CD14-positive monocyte (primary cell): ENCODE measurements around the gene DLX4. TPM values are rescaled to one million over a fixed set of nuclear protein-coding genes. Genes with fewer than 3 reads are reported as not detected.
A peak's percentile ranks its signal among the peaks of the same experiment; 100 is the strongest.

Experiments used
- DNase-seq, 3 donors: peaks; one replicate each; pipeline ENCODE4 v3.0.0-alpha.2; 2011 to 2022
- H2AFZ ChIP-seq: 2 replicates; pipeline ENCODE4 v1.6.0; 2012; ENCODE audit warnings: mild to moderate bottlenecking, low read depth, low read length, inconsistent platforms; ENCODE audit not compliant: insufficient read depth, poor library complexity, severe bottlenecking
- H3K27ac ChIP-seq, 2 donors: 1 replicate in 1 of 2; 2 replicates in 1 of 2; pipeline ENCODE4 v1.5.1; 2012 to 2013; ENCODE audit warnings: low read length in 2 of 2, control low read depth in 1 of 2, inconsistent platforms in 1 of 2, low read depth in 1 of 2, mild to moderate bottlenecking in 1 of 2
- H3K27me3 ChIP-seq, 2 donors: one replicate each; pipeline versions ENCODE4 v1.6.0 to v1.6.1; 2011 to 2013; ENCODE audit warnings: low read length in 2 of 2; ENCODE audit not compliant: control insufficient read depth in 2 of 2, insufficient read depth in 2 of 2
- H3K36me3 ChIP-seq, 2 donors: replicated peaks in 1 of 2; 1 replicate in 1 of 2; 2 replicates in 1 of 2; pipeline versions ENCODE4 v1.5.1 to v1.6.1; 2012 to 2013; ENCODE audit warnings: low read length in 2 of 2, control low read depth in 1 of 2, inconsistent platforms in 1 of 2, mild to moderate bottlenecking in 1 of 2; ENCODE audit not compliant: insufficient read depth in 2 of 2, control insufficient read depth in 1 of 2
- H3K4me1 ChIP-seq, 2 donors: 1 replicate in 1 of 2; 2 replicates in 1 of 2; pipeline versions ENCODE4 v1.5.1 to v1.6.1; 2012 to 2013; ENCODE audit warnings: low read length in 2 of 2, control low read depth in 1 of 2, inconsistent platforms in 1 of 2, mild to moderate bottlenecking in 1 of 2, moderate library complexity in 1 of 2; ENCODE audit not compliant: insufficient read depth in 2 of 2, control insufficient read depth in 1 of 2
- H3K4me2 ChIP-seq: replicated peaks from 2 replicates; pipeline ENCODE3; 2012; ENCODE audit warnings: low read length, moderate library complexity, mild to moderate bottlenecking; ENCODE audit not compliant: poor library complexity, severe bottlenecking; ENCODE audit errors: extremely low read depth
- H3K4me3 ChIP-seq, 3 experiments: fragments of 200-600 bp in 1 of 3; sonication (generic) in 1 of 3; replicated peaks in 1 of 3; 1 replicate in 2 of 3; 2 replicates in 1 of 3; pipeline ENCODE4 v1.5.1; 2011 to 2013; ENCODE audit warnings: low read length in 3 of 3, mild to moderate bottlenecking in 3 of 3, control low read depth in 2 of 3, low read depth in 2 of 3, inconsistent platforms in 1 of 3, moderate library complexity in 1 of 3
- H3K79me2 ChIP-seq: 2 replicates; pipeline ENCODE4 v1.6.0; 2012; ENCODE audit warnings: mild to moderate bottlenecking, control low read depth, inconsistent platforms, low read length, moderate library complexity; ENCODE audit not compliant: insufficient read depth
- H3K9ac ChIP-seq: 2 replicates; pipeline ENCODE4 v1.6.0; 2017; ENCODE audit warnings: low read length, mild to moderate bottlenecking; ENCODE audit not compliant: insufficient read depth, poor library complexity, severe bottlenecking
- H3K9me3 ChIP-seq, 2 donors: replicated peaks in 1 of 2; 1 replicate in 1 of 2; 2 replicates in 1 of 2; pipeline versions ENCODE4 v1.5.1 to v1.6.1; 2012 to 2013; ENCODE audit warnings: low read length in 2 of 2, control low read depth in 1 of 2; ENCODE audit not compliant: control insufficient read depth in 1 of 2, insufficient read depth in 1 of 2
- H4K20me1 ChIP-seq: 2 replicates; pipeline ENCODE4 v1.6.0; 2012; ENCODE audit warnings: mild to moderate bottlenecking, low read length, control low read depth, moderate library complexity; ENCODE audit not compliant: insufficient read depth
- H3K27ac Mint-ChIP-seq, 7 donors: one replicate each; pipeline ENCODE4 v1.8.0; 2020; ENCODE audit warnings: mild to moderate bottlenecking in 7 of 7, mixed read lengths in 7 of 7, moderate library complexity in 6 of 7, inconsistent platforms in 2 of 7
- H3K27me3 Mint-ChIP-seq, 3 donors: one replicate each; pipeline ENCODE4 v1.8.0; 2021 to 2022; ENCODE audit warnings: low read depth in 3 of 3, mild to moderate bottlenecking in 3 of 3, mixed read lengths in 3 of 3, moderate library complexity in 3 of 3, inconsistent platforms in 1 of 3
- H3K36me3 Mint-ChIP-seq, 2 donors: one replicate each; pipeline ENCODE4 v1.8.0; 2020; ENCODE audit warnings: mixed read lengths in 2 of 2, inconsistent platforms in 1 of 2, mild to moderate bottlenecking in 1 of 2
- H3K4me1 Mint-ChIP-seq: one replicate; pipeline ENCODE4 v1.8.0; 2020; ENCODE audit warnings: mild to moderate bottlenecking, mixed read lengths
- H3K4me3 Mint-ChIP-seq, 2 donors: one replicate each; pipeline ENCODE4 v1.8.0; 2020; ENCODE audit warnings: mild to moderate bottlenecking in 2 of 2, mixed read lengths in 2 of 2, moderate library complexity in 1 of 2
- H3K9me3 Mint-ChIP-seq, 7 donors: one replicate each; pipeline ENCODE4 v1.8.0; 2020 to 2022; ENCODE audit warnings: mixed read lengths in 7 of 7, mild to moderate bottlenecking in 6 of 7, moderate library complexity in 6 of 7, inconsistent platforms in 2 of 7
- WGBS: methylation state at CpG from one replicate; pipeline ENCODE4 v1.1.5; 2013; ENCODE audit warnings: missing lambda C conversion rate; ENCODE audit not compliant: insufficient coverage; 5-methylcytosine and 5-hydroxymethylcytosine counted together
- intact Hi-C, 2 donors: fragments of 100-400 bp; cut with micrococcal nuclease; formaldehyde crosslinking; loops; one replicate each; pipeline versions ENCODE4 v1.15.0 to v1.15.1; 2023
- polyA plus RNA-seq, 3 donors: library from polyadenylated mRNA; depleted of rRNA in 1 of 3; unstranded in 2 of 3; stranded (reverse) in 1 of 3; fragments of 300-500 nt in 2 of 3; fragments of >200 nt in 1 of 3; fragmentation: Illumina TruSeq in 2 of 3; gene quantifications; 1 replicate in 2 of 3; 2 replicates in 1 of 3; pipeline ENCODE4 v1.2.3, GENCODE V29; 2012 to 2021
- TF ChIP-seq, protein P1 (sequence below): fragments of 200-600 bp; IDR thresholded peaks from one replicate; pipeline ENCODE4 v1.8.0; 2022; ENCODE audit warnings: antibody characterized with exemption, mild to moderate bottlenecking

The DLX4 gene
- polyA plus RNA-seq, 3 donors = 0.20 to 3.5 TPM; not detected in 1

DNA sequence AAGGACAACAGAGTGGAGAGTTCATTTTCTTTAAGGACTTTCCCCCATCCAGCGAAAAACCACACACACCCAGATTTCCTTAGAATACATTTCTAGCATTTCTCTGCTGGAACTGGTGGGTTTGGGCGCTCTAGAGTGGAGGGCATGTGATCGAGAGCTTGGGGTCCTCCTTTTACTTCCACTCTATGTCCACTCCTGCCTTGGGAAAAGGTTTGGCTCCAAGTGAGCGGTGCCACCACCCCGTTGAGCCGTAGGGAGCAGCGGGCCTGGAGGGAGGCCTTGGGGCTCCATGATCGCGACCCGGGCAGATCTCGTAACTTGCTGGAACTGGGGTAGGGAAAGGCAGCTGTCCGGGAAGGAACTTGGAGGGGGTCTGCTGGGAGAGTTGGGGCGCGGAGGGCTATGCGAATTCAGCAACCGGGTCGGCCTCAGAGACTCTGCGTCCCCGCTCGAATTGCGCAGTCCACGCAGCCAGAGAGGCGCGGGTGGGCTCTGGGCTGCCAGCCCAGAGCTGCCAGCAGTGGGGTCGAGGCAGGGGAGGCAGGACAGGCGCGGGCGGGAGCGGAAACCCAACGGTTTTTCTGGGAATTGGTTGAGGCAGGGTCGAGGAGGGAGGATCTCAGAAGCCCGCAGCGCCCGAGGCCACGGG, 2.3 kb downstream of the DLX4 start:
- Histone ChIP-seq H4K20me1 (no peaks in the 10 kb centered on the region), H3K27me3 (peaks cover 58 to 84% of the 10 kb centered on the region in 2 donors), H3K36me3 (no peaks in the 10 kb centered on the region), H3K4me1 (peaks cover 47 to 50% of the 10 kb centered on the region in 2 donors), H3K27ac (no peak overlapping the region), H2AFZ (no peak overlapping the region), H3K9ac (no peak overlapping the region), H3K79me2 (no peaks in the 10 kb centered on the region), H3K4me3 (no peak overlapping the region), H3K4me2 (peak overlapping the region; percentile 7), H3K9me3 (peaks cover 0 to 31% of the 10 kb centered on the region in 2 donors)
- intact Hi-C loops = no loop called here
- 5% methylated on average over 32 of the region's 35 CpGs for WGBS
- no peak for DNase-seq
- no peak overlapping the region for H3K27ac Mint-ChIP-seq
- H3K9me3 Mint-ChIP-seq = peaks cover 0 to 33% (median 10%) of the 10 kb centered on the region in 7 donors
- TF ChIP-seq, protein P1, sequence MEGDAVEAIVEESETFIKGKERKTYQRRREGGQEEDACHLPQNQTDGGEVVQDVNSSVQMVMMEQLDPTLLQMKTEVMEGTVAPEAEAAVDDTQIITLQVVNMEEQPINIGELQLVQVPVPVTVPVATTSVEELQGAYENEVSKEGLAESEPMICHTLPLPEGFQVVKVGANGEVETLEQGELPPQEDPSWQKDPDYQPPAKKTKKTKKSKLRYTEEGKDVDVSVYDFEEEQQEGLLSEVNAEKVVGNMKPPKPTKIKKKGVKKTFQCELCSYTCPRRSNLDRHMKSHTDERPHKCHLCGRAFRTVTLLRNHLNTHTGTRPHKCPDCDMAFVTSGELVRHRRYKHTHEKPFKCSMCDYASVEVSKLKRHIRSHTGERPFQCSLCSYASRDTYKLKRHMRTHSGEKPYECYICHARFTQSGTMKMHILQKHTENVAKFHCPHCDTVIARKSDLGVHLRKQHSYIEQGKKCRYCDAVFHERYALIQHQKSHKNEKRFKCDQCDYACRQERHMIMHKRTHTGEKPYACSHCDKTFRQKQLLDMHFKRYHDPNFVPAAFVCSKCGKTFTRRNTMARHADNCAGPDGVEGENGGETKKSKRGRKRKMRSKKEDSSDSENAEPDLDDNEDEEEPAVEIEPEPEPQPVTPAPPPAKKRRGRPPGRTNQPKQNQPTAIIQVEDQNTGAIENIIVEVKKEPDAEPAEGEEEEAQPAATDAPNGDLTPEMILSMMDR = no peak
- H3K4me3 Mint-ChIP-seq = peak overlapping the region in 1 of 2 donors; percentile 84
- peaks cover 57% of the 10 kb centered on the region for H3K4me1 Mint-ChIP-seq
- H3K36me3 Mint-ChIP-seq = peaks cover 14 to 21% of the 10 kb centered on the region in 2 donors
- peaks cover 75 to 92% (median 77%) of the 10 kb centered on the region in 3 donors for H3K27me3 Mint-ChIP-seq

DNA sequence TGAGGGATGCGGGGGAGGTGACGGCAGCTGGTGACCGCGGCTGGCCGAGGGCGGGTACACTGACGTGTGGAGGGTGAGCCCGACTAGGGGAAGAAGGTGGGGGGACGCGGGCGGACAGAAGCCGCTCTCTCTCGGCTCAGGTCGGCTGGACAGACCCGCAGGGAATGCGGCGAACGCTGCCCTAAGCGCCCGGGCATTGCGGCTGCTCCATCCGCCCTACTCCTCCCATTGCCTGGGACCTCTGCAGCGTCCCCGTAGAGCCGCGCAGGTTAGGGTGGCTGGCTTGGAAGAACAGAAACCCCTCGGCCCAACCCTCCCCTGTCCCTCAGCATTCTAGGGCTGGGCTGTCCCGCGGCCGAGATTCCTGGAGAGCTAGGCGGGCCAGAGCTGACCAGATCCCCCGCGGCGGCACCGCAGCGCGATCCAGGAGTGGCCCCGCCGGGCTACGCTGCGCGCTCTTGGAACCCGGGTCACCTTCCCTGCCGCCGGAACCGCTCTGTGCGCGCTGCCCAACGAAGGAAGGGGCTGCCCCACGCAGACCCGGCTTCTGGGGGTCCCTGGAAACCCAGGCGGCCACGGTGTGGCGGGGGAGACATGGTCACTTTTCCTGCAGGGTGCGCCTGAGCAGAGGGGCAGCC, 3.0 kb downstream of the DLX4 start:
- Histone ChIP-seq H3K9ac (no peak overlapping the region), H2AFZ (no peak overlapping the region), H4K20me1 (no peaks in the 10 kb centered on the region), H3K79me2 (no peaks in the 10 kb centered on the region), H3K36me3 (no peaks in the 10 kb centered on the region), H3K27me3 (peaks cover 58 to 88% of the 10 kb centered on the region in 2 donors), H3K9me3 (peaks cover 0 to 31% of the 10 kb centered on the region in 2 donors), H3K4me3 (no peak overlapping the region), H3K27ac (no peak overlapping the region), H3K4me2 (peak overlapping the region; percentile 7), H3K4me1 (peaks cover 41 to 43% of the 10 kb centered on the region in 2 donors)
- Mint-ChIP-seq H3K27ac (peak overlapping the region in 1 of 7 donors; percentile 63), H3K4me3 (peak overlapping the region in 1 of 2 donors; percentile 84), H3K9me3 (peaks cover 0 to 33% (median 10%) of the 10 kb centered on the region in 7 donors), H3K4me1 (peaks cover 50% of the 10 kb centered on the region), H3K36me3 (peaks cover 14 to 21% of the 10 kb centered on the region in 2 donors), H3K27me3 (peaks cover 77 to 93% (median 83%) of the 10 kb centered on the region in 3 donors)
- intact Hi-C loops = no loop called here
- WGBS = 4% methylated on average over 48 of the region's 55 CpGs
- peak in 1 of 3 donors; percentile 21 for DNase-seq
- TF ChIP-seq, protein P1 = no peak
